ENCODE measurements around the gene FFAR4.

FFAR4 gene

DNA sequence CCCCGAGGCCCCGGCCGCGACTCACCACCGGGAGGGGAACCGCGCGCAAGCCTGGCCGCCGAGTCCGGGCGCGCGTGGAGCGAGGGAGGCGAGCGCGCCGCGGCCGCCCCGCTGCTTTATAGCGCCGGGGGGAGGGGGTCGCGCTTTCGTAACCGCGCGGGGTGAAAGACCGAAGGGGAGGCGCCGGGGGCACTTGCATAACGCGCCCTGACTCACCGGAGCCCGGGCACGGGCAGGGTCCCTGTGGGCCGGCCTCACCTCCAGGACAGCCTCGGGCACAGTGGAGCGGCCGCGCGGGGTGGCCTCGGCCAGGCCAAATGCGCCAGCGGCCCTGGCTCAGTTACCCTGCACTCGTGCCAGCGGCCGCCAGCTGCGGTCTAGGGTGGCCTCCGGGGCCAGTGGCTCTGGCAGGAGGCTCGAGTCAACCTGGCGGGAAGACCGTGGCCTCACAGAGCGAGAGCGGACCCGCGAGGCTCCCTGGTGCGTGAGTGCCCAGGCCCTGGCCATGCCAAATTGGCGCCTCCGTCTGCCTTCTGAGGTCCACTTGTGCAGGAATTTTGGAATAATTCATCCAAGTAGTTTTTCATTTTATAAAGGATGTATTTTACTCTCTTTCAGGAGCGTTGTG lies 34.8 kb downstream of the FFAR4 start, which contains the start of gene RBP4:
RBP4 (minus strand) TSS at position 90 of the 628 bp plus-strand sequence. CDS start 207 bp downstream, outside the sequence.
- no peak for DNase-seq

DNA sequence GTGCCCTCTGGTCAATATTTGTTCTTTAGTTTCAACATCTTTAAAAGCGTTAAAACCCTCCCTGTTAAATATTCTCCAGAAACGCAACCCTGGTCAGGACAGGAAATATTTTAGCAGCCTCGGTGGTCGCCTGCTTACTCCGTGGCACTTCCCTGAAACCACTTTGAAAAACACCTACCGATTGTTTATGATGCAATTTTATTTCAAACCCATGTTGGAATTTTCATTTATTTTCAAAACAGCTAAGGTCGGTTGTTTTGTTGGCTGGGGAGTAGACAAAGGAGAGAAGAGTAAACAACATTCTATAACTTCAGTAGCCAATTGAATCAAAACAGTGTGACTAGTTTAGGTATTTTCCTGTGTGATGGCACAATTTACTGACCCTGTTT lies 35.3 kb downstream of the FFAR4 start:
- no peak for DNase-seq

DNA sequence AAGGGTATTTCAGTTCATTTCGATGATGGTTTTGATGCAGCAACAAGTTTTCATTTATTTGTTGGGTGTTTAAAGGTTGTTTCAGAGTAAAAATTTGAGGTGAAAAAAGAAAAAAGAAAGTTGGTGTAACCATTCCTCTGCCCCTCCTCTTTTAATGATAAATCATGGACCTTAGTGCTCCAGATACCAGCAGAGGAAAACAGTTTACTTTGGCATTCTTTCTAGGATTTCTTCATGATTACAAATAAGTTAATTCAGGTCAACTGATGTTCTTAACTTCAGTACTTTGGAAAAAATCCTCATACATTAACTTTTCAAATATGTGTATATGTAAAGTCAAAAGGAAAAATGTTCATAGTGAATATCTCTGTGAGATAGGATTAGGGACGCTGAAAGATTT lies 36.6 kb downstream of the FFAR4 start:
- DNase-seq: no peak

DNA sequence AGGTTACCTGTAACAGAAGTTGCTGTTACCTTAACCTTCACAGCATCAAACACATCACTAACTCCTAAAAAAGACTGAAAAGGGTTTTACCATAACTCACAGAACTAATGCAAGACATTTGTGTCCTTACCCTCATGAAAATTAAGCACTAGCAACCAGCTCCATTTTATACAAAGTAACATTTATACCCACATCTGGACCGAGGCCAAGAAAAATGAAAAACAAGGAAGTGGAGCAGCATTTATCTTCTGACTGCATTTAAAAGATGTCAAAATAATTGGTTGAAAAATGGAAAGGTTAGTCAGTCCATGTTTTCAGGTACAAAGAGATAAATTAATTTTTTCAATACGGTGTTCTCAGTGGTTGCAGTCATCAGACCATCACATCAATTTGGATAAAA lies 37.7 kb downstream of the FFAR4 start:
- DNase-seq: no peak

DNA sequence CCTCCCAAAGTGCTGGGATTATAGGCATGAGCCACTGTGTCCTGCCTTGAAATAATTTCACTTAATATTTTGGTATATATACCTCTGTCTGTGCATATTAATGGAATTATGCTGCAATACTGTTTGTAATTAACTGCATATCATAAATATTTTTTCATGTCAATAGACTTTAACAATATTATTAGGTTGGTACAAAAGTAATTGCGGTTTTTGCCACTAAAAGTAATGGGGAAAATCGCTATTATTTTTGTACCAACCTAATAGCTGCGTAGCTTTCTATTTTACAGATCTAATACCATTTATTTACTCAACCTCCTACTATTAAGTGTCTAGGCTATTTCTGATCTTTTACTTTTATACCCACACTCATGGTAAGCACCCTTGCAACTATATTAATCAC lies 42.0 kb downstream of the FFAR4 start:
- DNase-seq: no peak

DNA sequence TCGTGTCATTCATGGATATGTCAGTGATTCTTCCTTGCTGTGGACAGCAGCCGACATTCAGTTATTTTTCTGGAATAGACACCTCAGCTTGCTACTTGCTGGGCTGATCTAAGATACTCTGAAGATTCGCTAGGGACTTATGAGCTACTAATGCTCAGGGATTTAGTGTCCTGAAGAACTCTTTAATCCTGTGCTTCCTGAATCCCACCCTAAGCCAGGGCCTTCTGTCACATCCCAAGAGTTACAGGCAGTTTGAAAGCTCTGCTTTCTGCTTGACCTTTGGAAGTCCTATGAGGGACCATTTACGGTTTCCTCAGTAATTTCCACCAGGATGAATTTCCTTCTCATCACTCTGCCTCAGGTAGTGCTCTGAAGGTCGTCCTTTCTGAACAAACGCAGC lies 45.8 kb downstream of the FFAR4 start, which contains the start of gene PDE6C:
PDE6C (plus strand) TSS at position 227 of the 400 bp plus-strand sequence. CDS start 189 bp downstream, outside the sequence.
- no peak for DNase-seq

DNA sequence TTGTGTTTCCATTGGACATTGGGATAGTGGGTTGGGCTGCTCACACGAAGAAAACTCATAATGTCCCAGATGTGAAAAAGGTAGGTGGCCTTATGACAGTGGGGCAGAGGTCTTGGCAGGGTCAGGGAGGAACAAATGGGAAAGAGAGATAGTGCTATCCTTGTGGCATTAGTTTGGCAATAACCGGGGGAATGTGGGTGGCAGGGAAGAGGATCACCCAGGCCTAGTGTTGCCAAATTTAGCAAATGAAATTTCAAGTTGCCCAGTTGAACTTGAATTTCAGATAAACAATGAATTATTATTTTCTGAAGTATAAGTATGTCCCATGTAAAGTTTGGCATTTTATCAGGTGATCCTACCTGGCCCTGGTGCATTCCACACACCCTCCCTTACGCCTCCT lies 46.7 kb downstream of the FFAR4 start:
- no peak for DNase-seq

DNA sequence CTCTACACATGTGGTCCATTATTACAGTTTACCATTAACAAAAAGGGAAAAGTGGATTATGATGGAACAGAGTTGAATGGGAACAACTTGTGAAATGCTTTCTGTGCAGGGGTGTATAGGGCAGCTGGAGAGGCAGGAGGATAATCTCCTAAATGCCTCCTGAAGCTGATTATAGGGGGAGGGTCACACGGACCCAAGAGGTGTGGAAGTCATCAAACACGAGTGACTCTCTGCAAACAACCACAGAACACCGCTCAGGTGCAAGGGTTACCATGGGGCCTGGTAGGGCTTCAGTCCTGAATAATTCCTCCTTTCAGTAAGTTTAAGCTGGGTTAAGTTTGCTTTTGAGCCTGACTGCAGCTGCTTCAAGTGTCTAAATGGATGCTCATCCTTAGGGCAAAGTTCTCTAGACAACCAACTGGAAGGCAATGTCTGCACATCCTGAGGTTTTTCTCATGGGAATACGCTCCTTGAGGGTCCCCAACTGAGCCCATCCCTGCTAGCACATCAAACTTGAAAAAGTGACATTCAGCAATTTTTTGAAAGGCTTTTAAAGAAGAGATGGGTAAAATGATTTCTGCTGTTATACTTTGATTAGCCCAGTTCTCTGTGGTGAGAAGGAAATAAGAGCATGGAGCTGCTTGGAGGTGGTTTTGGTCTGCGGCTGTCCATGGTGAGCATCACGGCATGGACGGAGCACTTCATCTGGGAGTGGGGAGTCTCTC lies 47.8 kb downstream of the FFAR4 start:
- DNase-seq: no peak

DNA sequence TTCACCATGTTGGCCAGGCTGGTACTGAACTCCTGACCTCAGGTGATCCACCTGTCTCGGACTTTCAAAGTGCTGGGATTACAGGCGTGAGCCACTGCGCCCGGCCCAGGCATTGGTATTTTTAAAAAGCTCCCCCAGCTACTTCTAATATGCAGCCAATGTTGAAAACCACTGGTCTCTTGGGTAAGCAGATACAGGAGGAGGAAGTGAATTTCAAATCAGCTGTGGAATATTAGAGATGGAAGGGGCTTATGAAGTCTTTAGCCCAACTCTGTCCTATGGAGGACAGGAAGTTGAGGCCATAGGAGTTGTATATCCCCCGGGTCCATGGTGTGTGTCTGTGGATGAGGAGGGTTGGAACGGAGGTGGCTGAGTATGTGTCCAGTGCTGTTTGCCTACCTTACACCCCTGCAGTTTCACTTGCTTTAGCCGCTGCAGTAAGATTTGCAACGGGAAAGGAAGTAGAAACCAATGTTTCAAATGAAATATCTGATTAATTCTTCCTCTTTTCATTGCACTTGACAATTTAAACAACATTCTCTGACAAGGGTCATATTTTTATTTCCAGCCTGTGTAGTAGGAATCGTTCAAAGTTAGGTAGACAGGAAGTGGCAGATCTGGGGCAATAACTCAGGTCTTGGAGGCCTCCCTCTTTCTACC lies 49.2 kb downstream of the FFAR4 start:
- no peak for DNase-seq

DNA sequence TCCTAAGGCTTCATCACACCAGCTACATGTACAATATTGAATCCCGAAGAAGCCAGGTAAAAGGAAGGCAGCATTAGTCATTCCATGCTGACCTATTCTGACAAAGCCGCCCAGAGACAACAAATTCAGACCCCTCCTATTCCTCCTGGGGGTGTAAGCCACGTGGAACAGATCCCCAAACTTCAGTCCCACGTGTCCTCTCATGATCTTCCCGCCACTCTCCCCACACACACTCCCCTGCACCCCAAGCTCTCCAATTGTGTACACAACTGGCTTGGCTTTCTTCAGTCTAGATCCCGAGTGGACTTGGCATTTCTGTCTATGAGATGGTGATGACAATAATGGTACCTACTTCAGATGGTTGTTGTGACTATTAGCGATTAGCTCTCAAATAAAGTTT lies 54.5 kb downstream of the FFAR4 start:
- no peak for DNase-seq

DNA sequence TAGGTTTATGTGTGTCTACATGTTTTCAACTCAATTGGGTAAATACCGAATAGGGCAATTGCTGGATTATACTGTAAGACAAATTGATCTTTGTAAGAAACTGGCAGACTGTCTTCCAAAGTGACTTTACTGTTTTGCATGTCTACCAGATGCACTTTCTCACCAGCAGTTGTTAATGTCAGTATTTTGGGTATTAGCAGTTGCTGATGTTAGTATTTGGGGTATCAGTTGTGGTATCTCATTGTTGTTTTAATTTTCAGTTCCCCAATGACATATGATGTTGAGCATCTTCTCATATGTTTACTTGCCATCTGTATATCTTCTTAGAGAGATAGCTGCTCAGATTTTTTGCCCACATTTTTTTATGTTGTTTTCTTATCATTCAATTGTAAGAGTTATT lies 56.5 kb downstream of the FFAR4 start:
- DNase-seq: no peak

DNA sequence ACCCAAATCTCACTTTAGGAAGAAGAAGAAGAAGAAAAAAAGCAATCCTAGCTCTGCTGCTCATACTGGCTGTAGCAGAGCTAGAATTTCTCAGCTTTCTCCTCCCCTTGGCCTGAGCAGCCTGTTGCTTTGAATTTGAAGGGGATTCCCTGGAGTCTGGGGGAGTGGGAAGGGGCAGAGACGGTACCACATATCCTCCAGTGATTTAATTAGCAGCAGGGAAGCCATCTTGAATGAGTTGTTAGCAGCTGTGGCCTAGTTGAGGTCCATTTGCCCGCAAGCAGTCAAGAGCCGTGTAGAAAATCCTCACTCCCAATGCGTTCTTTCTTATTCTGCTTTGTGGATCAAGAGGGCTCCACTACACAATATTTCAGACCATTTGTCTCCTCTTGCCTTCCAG lies 62.4 kb downstream of the FFAR4 start:
- DNase-seq: no peak

DNA sequence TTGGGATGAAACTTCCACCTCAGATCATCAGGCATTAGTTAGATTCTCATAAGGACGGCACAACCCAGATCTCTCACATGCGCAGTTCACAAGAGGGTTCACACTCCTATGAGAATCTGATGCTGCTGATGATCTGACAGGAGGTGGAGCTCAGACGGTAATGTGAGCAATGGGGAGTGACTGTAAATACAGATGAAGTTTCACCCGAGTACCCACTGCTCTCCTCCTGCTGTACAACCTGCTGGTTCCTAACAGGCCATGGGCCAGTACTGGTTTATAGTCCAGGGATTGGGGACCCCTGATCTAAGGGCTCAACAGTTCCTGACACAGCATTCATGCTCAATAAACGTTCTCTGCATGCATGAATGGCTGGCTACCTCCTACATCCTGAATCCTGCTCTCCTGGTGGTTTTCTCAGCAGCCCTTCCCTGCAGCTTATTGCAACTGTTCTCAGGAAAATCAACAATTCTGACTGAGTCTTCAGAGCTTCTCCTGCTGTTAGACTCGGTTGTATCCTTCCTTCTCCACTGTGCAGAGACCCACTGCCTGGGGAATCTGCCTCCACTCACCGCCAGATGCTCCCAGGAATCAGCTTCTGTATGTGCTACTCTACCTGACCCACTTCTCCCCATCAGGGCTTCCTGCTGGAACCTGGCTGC lies 63.3 kb downstream of the FFAR4 start:
- DNase-seq: peak; percentile 41

DNA sequence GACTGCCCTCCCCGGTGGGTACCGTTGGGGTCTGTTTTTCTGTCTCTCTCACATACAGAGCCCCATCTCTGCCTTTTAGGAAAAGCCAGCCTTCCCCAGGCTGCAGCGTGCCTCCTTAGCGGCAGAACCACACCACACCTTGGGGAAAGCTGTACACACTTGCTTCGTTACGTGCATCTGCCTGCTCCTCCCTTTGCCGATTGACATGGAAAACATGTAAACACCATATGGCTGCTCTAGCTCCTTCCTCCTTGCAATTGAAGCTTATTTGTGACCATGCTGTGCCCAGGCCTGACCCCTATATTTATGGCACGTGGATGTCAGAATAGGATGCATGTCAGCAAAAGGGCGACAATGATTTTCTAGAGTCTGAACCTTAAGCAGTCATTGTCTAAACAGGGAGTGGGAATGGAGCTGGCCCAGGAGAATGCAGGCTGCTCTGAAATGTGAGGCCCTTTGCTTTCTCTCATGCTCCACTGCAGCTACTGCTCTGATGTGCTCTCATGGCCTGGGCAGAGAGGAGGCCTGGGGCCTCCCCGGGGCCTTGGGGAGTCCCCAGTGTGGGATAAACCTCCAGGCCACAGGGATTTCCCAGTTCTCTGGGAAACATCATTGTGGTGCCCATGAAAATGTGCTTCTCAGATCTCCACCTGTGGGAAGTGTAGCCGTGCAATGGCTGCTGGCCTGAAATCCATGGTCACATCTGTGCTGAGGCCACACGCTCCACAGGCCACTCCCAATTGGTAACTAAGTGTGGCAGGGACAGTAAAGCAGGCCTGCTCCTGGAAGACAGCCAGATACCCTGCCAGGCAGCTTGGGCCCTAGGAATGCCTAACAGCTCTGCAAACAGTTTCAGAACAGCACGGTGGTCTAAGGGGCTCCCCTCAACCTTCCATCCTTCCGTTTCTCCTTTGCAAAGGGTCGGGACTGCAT lies 64.4 kb downstream of the FFAR4 start:
- no peak for DNase-seq

Data from NCI-H510A treated with DMSO at 0.1 percent for 48 hours (cell line).